Measurements from ENCODE around the gene TMEM38A.

DNA sequence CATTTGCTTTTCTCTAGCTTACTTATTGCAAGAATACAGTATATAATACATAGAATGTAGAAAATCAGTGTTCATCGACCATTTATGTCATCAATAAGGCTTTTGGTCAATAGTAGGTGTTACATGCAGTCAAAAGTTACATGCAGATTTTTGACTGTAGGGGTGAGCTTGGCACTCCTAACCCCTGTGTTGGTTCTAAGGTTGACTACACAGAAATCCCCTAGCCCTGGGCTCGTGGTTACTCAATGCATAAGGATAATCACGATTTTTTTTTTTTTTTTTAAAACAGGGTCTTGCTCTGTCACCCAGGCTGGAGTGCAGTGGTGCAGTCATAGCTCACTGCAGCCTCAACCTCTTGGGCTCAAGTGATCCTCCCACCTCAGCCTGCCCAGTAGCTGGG is 54.7 kb downstream of the TMEM38A start:
- TF ChIP-seq, protein P1, sequence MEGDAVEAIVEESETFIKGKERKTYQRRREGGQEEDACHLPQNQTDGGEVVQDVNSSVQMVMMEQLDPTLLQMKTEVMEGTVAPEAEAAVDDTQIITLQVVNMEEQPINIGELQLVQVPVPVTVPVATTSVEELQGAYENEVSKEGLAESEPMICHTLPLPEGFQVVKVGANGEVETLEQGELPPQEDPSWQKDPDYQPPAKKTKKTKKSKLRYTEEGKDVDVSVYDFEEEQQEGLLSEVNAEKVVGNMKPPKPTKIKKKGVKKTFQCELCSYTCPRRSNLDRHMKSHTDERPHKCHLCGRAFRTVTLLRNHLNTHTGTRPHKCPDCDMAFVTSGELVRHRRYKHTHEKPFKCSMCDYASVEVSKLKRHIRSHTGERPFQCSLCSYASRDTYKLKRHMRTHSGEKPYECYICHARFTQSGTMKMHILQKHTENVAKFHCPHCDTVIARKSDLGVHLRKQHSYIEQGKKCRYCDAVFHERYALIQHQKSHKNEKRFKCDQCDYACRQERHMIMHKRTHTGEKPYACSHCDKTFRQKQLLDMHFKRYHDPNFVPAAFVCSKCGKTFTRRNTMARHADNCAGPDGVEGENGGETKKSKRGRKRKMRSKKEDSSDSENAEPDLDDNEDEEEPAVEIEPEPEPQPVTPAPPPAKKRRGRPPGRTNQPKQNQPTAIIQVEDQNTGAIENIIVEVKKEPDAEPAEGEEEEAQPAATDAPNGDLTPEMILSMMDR (IDR thresholded peaks at IDR 0.05) = no peak
- TF ChIP-seq POLR2A (IDR thresholded peaks at IDR 0.05) = no peak
